Hepatocyte (in vitro differentiated cells): ENCODE results near the gene HIBCH.

Source experiments
- EZH2 ChIP-seq: fragments of 200-600 bp; sonication (generic); IDR thresholded peaks from 2 replicates; pipeline ENCODE4 v1.6.1; 2016; ENCODE audit warnings: antibody characterized with exemption, mild to moderate bottlenecking, borderline replicate concordance
- TF ChIP-seq, protein P1 (sequence below): fragments of 200-600 bp; sonication (generic); IDR thresholded peaks from 2 replicates; pipeline ENCODE4 v1.5.1; 2016; ENCODE audit warnings: antibody characterized with exemption, mild to moderate bottlenecking; ENCODE audit not compliant: poor library complexity

DNA sequence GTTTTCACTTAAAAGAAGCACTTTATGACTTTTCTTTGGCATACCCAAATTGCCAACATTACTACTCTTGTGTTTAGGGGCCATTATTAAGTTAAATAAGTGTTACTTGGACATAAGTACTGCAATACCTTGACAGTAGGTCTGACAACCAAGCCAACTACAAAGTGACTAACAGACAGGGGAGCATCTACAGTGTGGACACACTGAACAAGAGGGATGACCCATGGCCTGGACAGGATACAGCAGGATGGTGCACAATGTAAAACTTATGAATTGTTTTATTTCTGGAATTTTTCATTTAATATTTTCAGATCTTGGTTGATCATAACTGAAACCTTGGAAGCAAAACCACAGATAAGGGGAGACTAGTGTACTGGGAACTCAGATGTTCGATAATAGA lies 19.8 kb upstream of the HIBCH start:
- TF ChIP-seq, protein P1, sequence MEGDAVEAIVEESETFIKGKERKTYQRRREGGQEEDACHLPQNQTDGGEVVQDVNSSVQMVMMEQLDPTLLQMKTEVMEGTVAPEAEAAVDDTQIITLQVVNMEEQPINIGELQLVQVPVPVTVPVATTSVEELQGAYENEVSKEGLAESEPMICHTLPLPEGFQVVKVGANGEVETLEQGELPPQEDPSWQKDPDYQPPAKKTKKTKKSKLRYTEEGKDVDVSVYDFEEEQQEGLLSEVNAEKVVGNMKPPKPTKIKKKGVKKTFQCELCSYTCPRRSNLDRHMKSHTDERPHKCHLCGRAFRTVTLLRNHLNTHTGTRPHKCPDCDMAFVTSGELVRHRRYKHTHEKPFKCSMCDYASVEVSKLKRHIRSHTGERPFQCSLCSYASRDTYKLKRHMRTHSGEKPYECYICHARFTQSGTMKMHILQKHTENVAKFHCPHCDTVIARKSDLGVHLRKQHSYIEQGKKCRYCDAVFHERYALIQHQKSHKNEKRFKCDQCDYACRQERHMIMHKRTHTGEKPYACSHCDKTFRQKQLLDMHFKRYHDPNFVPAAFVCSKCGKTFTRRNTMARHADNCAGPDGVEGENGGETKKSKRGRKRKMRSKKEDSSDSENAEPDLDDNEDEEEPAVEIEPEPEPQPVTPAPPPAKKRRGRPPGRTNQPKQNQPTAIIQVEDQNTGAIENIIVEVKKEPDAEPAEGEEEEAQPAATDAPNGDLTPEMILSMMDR: no peak
- no peak for TF ChIP-seq EZH2
